B cell (primary cell): ENCODE measurements around the gene GPR15. TPM values are rescaled to one million over a fixed set of nuclear protein-coding genes. Genes with fewer than 3 reads are reported as not detected.

Experiments used
- ATAC-seq: fragments of 200-7000 bp; cut with Tn5 transposase; one replicate; pipeline ENCODE4 v1.10.0; 2021; ENCODE audit warnings: low read depth, mild to moderate bottlenecking, moderate number of reproducible peaks, moderate library complexity
- CTCF ChIA-PET: fragments of 350-600 bp; sonication (Branson Sonifier 250); formaldehyde crosslinking; loops from one replicate; lab custom pipeline; 2021; ENCODE audit warnings: antibody characterized with exemption, inconsistent platforms; lab: Charles Lee
- POLR2A ChIA-PET: fragments of 350-600 bp; sonication (Branson Sonifier 250); formaldehyde crosslinking; loops from one replicate; lab custom pipeline; 2021; ENCODE audit warnings: antibody characterized with exemption; lab: Charles Lee
- DNase-seq: peaks from one replicate; pipeline ENCODE4 v3.0.0; 2013
- H2AFZ ChIP-seq: 2 replicates; pipeline ENCODE4 v1.6.1; 2012; ENCODE audit warnings: mild to moderate bottlenecking, low read depth, low read length; ENCODE audit not compliant: insufficient read depth, poor library complexity, severe bottlenecking
- H3K27ac ChIP-seq, 2 donors: 1 replicate in 1 of 2; 2 replicates in 1 of 2; pipeline ENCODE4 v1.5.1; 2012 to 2013; ENCODE audit warnings: low read length in 2 of 2, mild to moderate bottlenecking in 2 of 2, moderate library complexity in 1 of 2
- H3K27me3 ChIP-seq, 4 experiments: fragments of 200-600 bp in 1 of 4; sonication (generic) in 1 of 4; replicated peaks in 1 of 4; 1 replicate in 2 of 4; 2 replicates in 2 of 4; pipeline versions ENCODE4 v1.6.1 to v1.7.0; 2013 to 2016; ENCODE audit warnings: low read length in 3 of 4, mild to moderate bottlenecking in 2 of 4, mixed read lengths in 1 of 4, moderate library complexity in 1 of 4; ENCODE audit not compliant: insufficient read depth in 4 of 4, control insufficient read depth in 3 of 4; ENCODE audit errors: control extremely low read depth in 1 of 4
- H3K36me3 ChIP-seq, 2 experiments: replicated peaks in 1 of 2; 1 replicate in 1 of 2; 2 replicates in 1 of 2; pipeline versions ENCODE4 v1.6.1 to v1.7.1; 2013; ENCODE audit warnings: low read length in 1 of 2; ENCODE audit not compliant: insufficient read depth in 2 of 2, control insufficient read depth in 1 of 2; ENCODE audit errors: control extremely low read depth in 1 of 2, extremely low read depth in 1 of 2
- H3K4me1 ChIP-seq, 2 donors: fragments of 200-600 bp in 1 of 2; sonication (generic) in 1 of 2; 1 replicate in 1 of 2; 2 replicates in 1 of 2; pipeline versions ENCODE4 v1.5.1 to v1.6.1; 2013 to 2017; ENCODE audit warnings: low read length in 2 of 2; ENCODE audit not compliant: control insufficient read depth in 2 of 2, insufficient read depth in 2 of 2
- H3K4me2 ChIP-seq: replicated peaks from 2 replicates; pipeline ENCODE3; 2012; ENCODE audit warnings: mild to moderate bottlenecking, low read depth, low read length; ENCODE audit not compliant: poor library complexity, severe bottlenecking
- H3K4me3 ChIP-seq, 5 experiments: fragments of 200-600 bp in 1 of 5; sonication (generic) in 1 of 5; 1 replicate in 3 of 5; 2 replicates in 2 of 5; pipeline versions ENCODE4 v1.5.1 to v1.7.0; 2011 to 2016; ENCODE audit warnings: low read length in 4 of 5, mild to moderate bottlenecking in 4 of 5, low read depth in 2 of 5, control low read depth in 1 of 5, moderate library complexity in 1 of 5; ENCODE audit not compliant: insufficient read depth in 1 of 5; ENCODE audit errors: control extremely low read depth in 1 of 5, extremely low read depth in 1 of 5
- H3K79me2 ChIP-seq: fragments of 200-600 bp; sonication (generic); one replicate; pipeline ENCODE4 v1.6.0; 2016; ENCODE audit warnings: low read length; ENCODE audit not compliant: control insufficient read depth, insufficient read depth
- H3K9ac ChIP-seq: fragments of 200-600 bp; sonication (generic); 2 replicates; pipeline ENCODE4 v1.6.1; 2017; ENCODE audit warnings: mild to moderate bottlenecking, low read length, moderate library complexity
- H3K9me3 ChIP-seq, 3 donors: one replicate each; pipeline versions ENCODE4 v1.6.1 to v1.7.1; 2013; ENCODE audit warnings: low read length in 2 of 3; ENCODE audit not compliant: control insufficient read depth in 2 of 3, insufficient read depth in 1 of 3; ENCODE audit errors: control extremely low read depth in 1 of 3
- H4K20me1 ChIP-seq: 2 replicates; pipeline ENCODE4 v1.6.0; 2012; ENCODE audit warnings: mild to moderate bottlenecking, low read length; ENCODE audit not compliant: insufficient read depth, control insufficient read depth, poor library complexity, severe bottlenecking
- H3K27ac Mint-ChIP-seq: one replicate; pipeline ENCODE4 v1.8.0; 2021; ENCODE audit warnings: mixed read lengths
- H3K27me3 Mint-ChIP-seq: one replicate; pipeline ENCODE4 v1.8.0; 2021; ENCODE audit warnings: mixed read lengths
- H3K4me1 Mint-ChIP-seq: one replicate; pipeline ENCODE4 v1.8.0; 2021; ENCODE audit warnings: mixed read lengths
- H3K4me3 Mint-ChIP-seq: one replicate; pipeline ENCODE4 v1.8.0; 2021; ENCODE audit warnings: mixed read lengths
- H3K9me3 Mint-ChIP-seq: one replicate; pipeline ENCODE4 v1.8.0; 2022; ENCODE audit warnings: mixed read lengths; ENCODE audit not compliant: insufficient read depth
- CTCF ChIP-seq: fragments of 200-600 bp; IDR thresholded peaks from one replicate; pipeline ENCODE4 v1.8.0; 2022; ENCODE audit warnings: antibody characterized with exemption, mild to moderate bottlenecking
- EZH2 ChIP-seq: IDR thresholded peaks from 2 replicates; pipeline ENCODE4 v1.6.1; 2012; ENCODE audit warnings: borderline replicate concordance, low read depth, mild to moderate bottlenecking, moderate library complexity, low read length; ENCODE audit not compliant: insufficient read depth, poor library complexity, severe bottlenecking
- WGBS: methylation state at CpG from one replicate; pipeline ENCODE4 v1.1.5; 2013; ENCODE audit warnings: missing lambda C conversion rate; ENCODE audit not compliant: insufficient coverage; 5-methylcytosine and 5-hydroxymethylcytosine counted together
- intact Hi-C: fragments of 100-400 bp; cut with micrococcal nuclease; formaldehyde crosslinking; loops from one replicate; pipeline ENCODE4 v1.10.0; 2022
- polyA minus RNA-seq: library from RNA; depleted of rRNA, polyadenylated mRNA; stranded (reverse); fragments of >200 nt; gene quantifications from 2 replicates; pipeline ENCODE4 v1.2.3, GENCODE V29; 2012
- polyA plus RNA-seq: library from polyadenylated mRNA; depleted of rRNA; stranded (reverse); fragments of >200 nt; gene quantifications from 2 replicates; pipeline ENCODE4 v1.2.3, GENCODE V29; 2012
- total RNA-seq, 2 donors: library from RNA; stranded (reverse); fragments of 120-200 nt in 1 of 2; gene quantifications; 1 replicate in 1 of 2; 2 replicates in 1 of 2; pipeline versions ENCODE4 v1.2.3 to v1.2.4, GENCODE V29; 2013 to 2022

GPR15 gene
- 5.5 and 6.5 TPM in 2 replicates for total RNA-seq
- total RNA-seq (2013) = 5.8 TPM
- 6.4 and 8.4 TPM in 2 replicates for polyA plus RNA-seq
- 18.9 and 54.1 TPM in 2 replicates for polyA minus RNA-seq

- ChIA-PET CTCF (interaction anchor here (1.0 kb wide), 1 partner anchor 70 kb away, joined by 4 read pairs; no protein-coding TSS in a partner anchor), POLR2A (no interaction called here)
- 86% methylated on average over 1 of the region's 7 CpGs for WGBS
- TF ChIP-seq CTCF (no peak), EZH2 (no peak)
- Histone ChIP-seq H3K27me3 (no peaks in the 10 kb centered on the region), H3K79me2 (no peaks in the 10 kb centered on the region), H3K9ac (peak within 1 kb of the TSS; percentile 20), H3K4me2 (peak within 1 kb of the TSS; percentile 16), H2AFZ (peak within 1 kb of the TSS; percentile 0), H3K27ac (no peak within 1 kb of the TSS), H3K36me3 (no peaks in the 10 kb centered on the region), H4K20me1 (no peaks in the 10 kb centered on the region), H3K4me3 (peak within 1 kb of the TSS in 3 of 5 experiments; percentile 35 to 40 (median 39)), H3K9me3 (no peaks in the 10 kb centered on the region), H3K4me1 (no peaks in the 10 kb centered on the region)
- H3K27ac Mint-ChIP-seq = peak within 1 kb of the TSS; percentile 62
- ATAC-seq = no peak
- intact Hi-C loops = no loop called here
- H3K27me3 Mint-ChIP-seq = peaks cover 3% of the 10 kb centered on the region
- H3K9me3 Mint-ChIP-seq = no peaks in the 10 kb centered on the region
- peak within 1 kb of the TSS; percentile 55 for H3K4me3 Mint-ChIP-seq
- no peak for DNase-seq
- H3K4me1 Mint-ChIP-seq = peaks cover 6% of the 10 kb centered on the region
Observed at GRCh38 chr3:98531622-98532274, at the start of gene GPR15. Gene GPR15, plus strand, starts transcription at chr3:98531978. Its CDS starts 56 bp downstream, at chr3:98532034.

- ChIA-PET CTCF (no interaction called here), POLR2A (no interaction called here)
- Mint-ChIP-seq H3K27ac (no peak overlapping the region), H3K27me3 (peaks cover 41% of the 10 kb centered on the region), H3K9me3 (peaks cover 15% of the 10 kb centered on the region), H3K4me1 (no peaks in the 10 kb centered on the region), H3K4me3 (no peak overlapping the region)
- Histone ChIP-seq H4K20me1 (no peaks in the 10 kb centered on the region), H3K4me3 (no peak overlapping the region), H3K9ac (no peak overlapping the region), H3K27me3 (peaks cover 0 to 4% (median 0%) of the 10 kb centered on the region in 4 experiments), H2AFZ (no peak overlapping the region), H3K36me3 (no peaks in the 10 kb centered on the region), H3K4me1 (no peaks in the 10 kb centered on the region), H3K9me3 (peaks cover 0 to 14% (median 6%) of the 10 kb centered on the region in 3 donors), H3K79me2 (no peaks in the 10 kb centered on the region), H3K27ac (no peak overlapping the region), H3K4me2 (no peak overlapping the region)
- WGBS = 77% methylated on average over 2 of the region's 3 CpGs
- no peak for TF ChIP-seq CTCF
- TF ChIP-seq EZH2 = no peak
- ATAC-seq (no peak), DNase-seq (no peak)
- intact Hi-C loops = no loop called here
Observed at GRCh38 chr3:98482717-98483482, 48.9 kb upstream of the GPR15 start.
